ENCODE data around the gene BTG3.

The BTG3 gene

DNA sequence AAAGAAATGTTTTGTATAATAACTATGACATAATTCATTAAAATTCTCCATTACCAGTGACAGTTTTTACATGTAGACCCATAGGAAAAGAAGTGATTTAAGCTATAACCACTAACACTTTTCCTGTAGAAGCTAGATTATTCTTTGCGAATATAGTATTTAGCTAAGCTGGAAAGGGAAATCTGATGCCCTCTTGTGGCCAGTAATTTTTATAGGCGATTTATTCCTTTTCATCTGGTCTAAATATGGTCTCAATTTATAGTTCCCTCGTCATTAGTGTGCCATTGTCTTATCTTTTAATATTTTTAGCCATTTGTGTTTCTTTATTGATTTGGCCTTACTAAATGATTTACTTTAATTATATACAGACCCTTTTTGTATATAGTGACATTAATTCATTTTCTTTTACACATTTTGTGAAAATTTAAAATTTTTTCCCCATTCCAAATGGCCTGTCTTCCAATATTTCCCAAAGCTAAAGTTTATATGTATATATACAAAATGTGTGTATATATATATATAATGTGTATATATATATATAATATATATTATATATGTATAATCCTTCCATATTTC is 26.7 kb downstream of the BTG3 start:
- peak; percentile 23 for DNase-seq (ENCODE audit: low spot score)

- DNase-seq (ENCODE audit: low spot score) = no peak
These were observed 28.8 kb downstream of the BTG3 start for GRCh38 chr21:17583898-17584297.

- no peak for DNase-seq (ENCODE audit: low spot score)
These were observed 32.4 kb downstream of the BTG3 start for GRCh38 chr21:17580319-17580718.

- DNase-seq (ENCODE audit: low spot score) = no peak
These were observed 33.8 kb downstream of the BTG3 start for GRCh38 chr21:17578876-17579275.

GRCh38 chr21:17578162-17578561 is 34.5 kb downstream of the BTG3 start:
- no peak for DNase-seq (ENCODE audit: low spot score)

DNA sequence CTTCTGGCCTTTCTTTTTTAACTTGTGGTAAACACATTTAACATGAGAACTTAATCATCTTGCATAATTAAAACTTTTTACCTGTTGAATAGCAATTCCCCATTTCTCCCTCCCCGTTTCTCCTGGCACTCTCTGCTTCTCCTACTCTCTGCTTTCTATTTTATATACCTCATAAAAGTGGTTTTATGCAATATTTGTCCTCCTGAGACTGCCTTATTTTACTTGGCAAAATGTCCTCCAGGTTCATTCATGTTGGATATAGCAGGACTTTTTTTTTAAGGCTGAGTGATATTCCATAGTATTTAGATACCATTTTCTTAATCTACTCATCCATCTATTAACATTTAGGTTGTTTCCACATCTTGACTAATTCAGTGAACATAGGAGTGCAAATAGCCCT is 35.0 kb downstream of the BTG3 start:
- DNase-seq (ENCODE audit: low spot score) = no peak

DNA sequence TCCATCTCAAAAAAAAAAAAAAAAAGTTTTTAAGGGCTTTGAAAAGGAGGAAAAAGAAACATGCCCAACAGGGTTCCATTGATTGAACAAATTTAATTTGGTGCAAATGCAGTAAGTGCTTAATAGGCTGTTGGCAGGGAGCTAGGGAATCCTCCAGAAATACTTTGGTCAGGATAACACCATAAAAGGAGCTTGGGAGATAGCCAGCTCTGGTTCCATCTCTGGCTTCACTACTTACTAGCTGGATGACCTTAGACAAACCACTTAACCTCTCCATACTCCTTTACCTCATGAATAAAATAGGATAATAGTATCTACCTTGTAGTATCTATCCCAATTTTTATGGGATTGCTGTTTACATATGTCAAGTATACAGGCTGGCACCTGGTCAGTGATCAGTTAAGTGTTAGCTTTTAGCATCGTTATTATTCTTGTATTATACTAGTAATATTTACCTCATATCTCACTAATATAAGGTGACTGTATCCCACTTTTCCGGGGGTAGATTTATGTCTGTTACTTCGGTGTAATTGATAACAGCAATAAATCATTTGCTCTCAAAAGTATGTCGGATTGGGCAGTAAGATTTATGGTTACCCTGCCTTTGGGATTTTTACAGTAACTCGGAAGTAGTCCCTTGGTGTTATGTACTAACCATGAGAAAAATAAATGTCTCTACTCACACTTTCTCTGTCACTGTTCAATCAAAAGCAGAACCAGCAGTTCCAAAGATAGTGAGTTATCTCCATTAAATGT is 36.4 kb downstream of the BTG3 start:
- DNase-seq (ENCODE audit: low spot score) = no peak

- DNase-seq (ENCODE audit: low spot score) = no peak
These were observed 37.6 kb downstream of the BTG3 start for GRCh38 chr21:17575076-17575475.

- DNase-seq (ENCODE audit: low spot score) = no peak
These were observed 40.3 kb downstream of the BTG3 start for GRCh38 chr21:17572431-17572830.

- DNase-seq (ENCODE audit: low spot score) = no peak
These were observed 41.9 kb downstream of the BTG3 start for GRCh38 chr21:17570786-17571185.

GRCh38 chr21:17560377-17561025 is 52.2 kb downstream of the BTG3 start:
- DNase-seq (ENCODE audit: low spot score) = no peak

GRCh38 chr21:17554679-17555465 is 57.8 kb downstream of the BTG3 start:
- no peak for DNase-seq (ENCODE audit: low spot score)

DNA sequence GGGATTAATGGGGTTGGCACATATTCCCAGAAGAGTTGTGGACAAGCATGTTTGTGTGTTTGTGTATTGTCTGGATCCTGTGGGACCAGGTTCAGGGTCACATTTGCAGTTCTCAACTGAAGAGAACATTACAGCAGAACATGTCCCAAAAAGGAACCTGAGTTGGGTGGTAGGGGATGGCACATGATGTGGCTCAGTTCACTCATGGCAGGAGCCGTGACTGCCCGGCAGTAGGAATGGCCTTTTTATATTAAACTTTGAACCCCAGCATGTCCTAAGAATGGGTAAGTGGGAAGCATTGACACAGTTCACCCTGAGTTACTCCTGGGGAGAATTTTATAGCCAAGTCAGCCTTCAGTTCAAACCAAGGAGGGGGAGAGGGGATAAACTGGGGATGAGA is 58.6 kb downstream of the BTG3 start:
- no peak for DNase-seq (ENCODE audit: low spot score)

- DNase-seq (ENCODE audit: low spot score) = no peak
These were observed 60.3 kb downstream of the BTG3 start for GRCh38 chr21:17552410-17552809.

GRCh38 chr21:17550671-17551308 is 61.9 kb downstream of the BTG3 start:
- DNase-seq (ENCODE audit: low spot score) = no peak

DNA sequence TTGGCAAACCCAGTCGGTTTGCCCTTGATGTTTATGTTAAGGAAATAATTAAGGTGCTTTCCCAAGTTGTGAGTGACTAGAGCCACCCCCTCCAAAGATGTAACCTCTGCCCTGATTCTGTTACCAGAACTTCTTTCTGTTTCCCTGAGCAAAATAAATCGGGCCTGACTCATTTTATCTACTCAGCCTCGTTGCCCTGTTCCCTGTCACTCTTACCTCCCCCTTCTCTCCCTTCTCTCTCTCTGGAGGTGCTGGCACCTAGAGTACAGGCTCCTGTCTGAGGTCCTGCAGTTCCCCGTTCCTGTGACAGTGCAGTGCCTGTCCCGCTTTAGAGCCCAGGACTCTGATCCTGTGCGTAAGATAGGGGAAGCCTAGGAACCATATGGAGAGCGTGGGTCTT is 64.4 kb downstream of the BTG3 start:
- no peak for DNase-seq (ENCODE audit: low spot score)

GRCh38 chr21:17545007-17545406 is 67.7 kb downstream of the BTG3 start:
- no peak for DNase-seq (ENCODE audit: low spot score)

All from germinal center (tissue), 1 donor.